IMR-90 (cell line): Measurements from ENCODE around the gene ACSS2. TPM values are rescaled to one million over a fixed set of nuclear protein-coding genes. Genes with fewer than 3 reads are reported as not detected.

Source experiments
- ATAC-seq: fragments of 200-7000 bp; cut with Tn5 transposase; 2 replicates; pipeline ENCODE4 v1.9.1; 2020; ENCODE audit warnings: low read depth, mild to moderate bottlenecking, moderate library complexity
- BruUV-seq: library from RNA; stranded (reverse); fragments of 400-500 nt; replicated peaks from 2 replicates; lab custom pipeline; 2021; lab: Mats Ljungman, UMichigan
- CTCF ChIA-PET: fragments of 300-600 bp; formaldehyde crosslinking; extraction: SDS; loops from one replicate; lab custom pipeline; 2021; ENCODE audit warnings: antibody characterized with exemption; lab: Yijun Ruan, JAX
- POLR2A ChIA-PET: fragments of 300-600 bp; sonication (Branson Sonifier 250); formaldehyde crosslinking; loops from one replicate; lab custom pipeline; 2022; ENCODE audit warnings: antibody characterized with exemption; ENCODE audit not compliant: unreplicated experiment; lab: Charles Lee
- DNase-seq: peaks from one replicate; pipeline ENCODE4 v3.0.0; 2013
- H2AFZ ChIP-seq: replicated peaks from 2 replicates; pipeline ENCODE3; 2013; ENCODE audit warnings: low read length, mild to moderate bottlenecking; ENCODE audit not compliant: poor library complexity
- H2AK5ac ChIP-seq: 2 replicates; pipeline ENCODE4 v1.6.1; 2013; ENCODE audit warnings: low read depth, low read length, inconsistent platforms
- H2AK9ac ChIP-seq: replicated peaks from 2 replicates; pipeline ENCODE3; 2013; ENCODE audit warnings: mild to moderate bottlenecking, low read depth, low read length, moderate library complexity; ENCODE audit not compliant: poor library complexity
- H2BK120ac ChIP-seq: 2 replicates; pipeline ENCODE4 v1.6.1; 2013; ENCODE audit warnings: low read depth, low read length, inconsistent platforms
- H2BK15ac ChIP-seq: 3 replicates; pipeline ENCODE4 v1.6.1; 2013; ENCODE audit warnings: low read depth, low read length, inconsistent platforms
- H2BK20ac ChIP-seq: 2 replicates; pipeline ENCODE4 v1.6.1; 2013; ENCODE audit warnings: low read depth, mild to moderate bottlenecking, inconsistent platforms, low read length, moderate library complexity
- H2BK5ac ChIP-seq: 2 replicates; pipeline ENCODE4 v1.6.1; 2013; ENCODE audit warnings: mild to moderate bottlenecking, low read depth, low read length, inconsistent platforms; ENCODE audit not compliant: poor library complexity, severe bottlenecking
- H3K14ac ChIP-seq: replicated peaks from 2 replicates; pipeline ENCODE4 v1.6.1; 2013; ENCODE audit warnings: low read depth, low read length, inconsistent platforms
- H3K18ac ChIP-seq: 2 replicates; pipeline ENCODE4 v1.6.1; 2013; ENCODE audit warnings: low read depth, low read length, control low read depth
- H3K23ac ChIP-seq: 2 replicates; pipeline ENCODE4 v1.6.1; 2013; ENCODE audit warnings: low read depth, low read length, inconsistent platforms
- H3K27ac ChIP-seq: 2 replicates; pipeline ENCODE4 v1.5.1; 2013; ENCODE audit warnings: mild to moderate bottlenecking, control low read depth, low read length; ENCODE audit not compliant: insufficient read depth
- H3K27me3 ChIP-seq: 2 replicates; pipeline ENCODE4 v1.6.1; 2013; ENCODE audit warnings: low read length; ENCODE audit not compliant: control insufficient read depth, insufficient read depth
- H3K36me3 ChIP-seq: 2 replicates; pipeline ENCODE4 v1.6.1; 2013; ENCODE audit warnings: low read length, mixed read lengths; ENCODE audit not compliant: control insufficient read depth, insufficient read depth
- H3K4ac ChIP-seq: 2 replicates; pipeline ENCODE4 v1.6.1; 2013; ENCODE audit warnings: low read depth, low read length, inconsistent platforms
- H3K4me1 ChIP-seq: 2 replicates; pipeline ENCODE4 v1.6.1; 2013; ENCODE audit warnings: low read length, mixed read lengths; ENCODE audit not compliant: control insufficient read depth, insufficient read depth
- H3K4me2 ChIP-seq: 2 replicates; pipeline ENCODE4 v1.6.1; 2013; ENCODE audit warnings: low read depth, mild to moderate bottlenecking, control low read depth, low read length, moderate library complexity
- H3K4me3 ChIP-seq: 2 replicates; pipeline ENCODE4 v1.5.1; 2013; ENCODE audit warnings: low read depth, mild to moderate bottlenecking, control low read depth, low read length, moderate library complexity; ENCODE audit not compliant: insufficient read depth
- H3K56ac ChIP-seq: 2 replicates; pipeline ENCODE4 v1.6.1; 2013; ENCODE audit warnings: low read length, inconsistent platforms; ENCODE audit not compliant: insufficient read depth; ENCODE audit errors: extremely low read depth
- H3K79me1 ChIP-seq, 2 experiments: 2 replicates each; pipeline ENCODE4 v1.6.1; 2013; ENCODE audit warnings: low read length in 2 of 2, inconsistent platforms in 1 of 2, low read depth in 1 of 2
- H3K9ac ChIP-seq: 2 replicates; pipeline ENCODE4 v1.6.1; 2013; ENCODE audit warnings: low read depth, low read length, control low read depth
- H3K9me1 ChIP-seq: 2 replicates; pipeline ENCODE4 v1.6.1; 2013; ENCODE audit warnings: low read length, inconsistent platforms; ENCODE audit not compliant: insufficient read depth
- H3K9me3 ChIP-seq: 2 replicates; pipeline ENCODE4 v1.6.1; 2013; ENCODE audit warnings: low read length; ENCODE audit not compliant: control insufficient read depth, insufficient read depth
- H4K20me1 ChIP-seq: 2 replicates; pipeline ENCODE4 v1.6.1; 2013; ENCODE audit warnings: low read length, inconsistent platforms; ENCODE audit not compliant: insufficient read depth
- H4K5ac ChIP-seq: 2 replicates; pipeline ENCODE4 v1.6.1; 2013; ENCODE audit warnings: mild to moderate bottlenecking, low read depth, low read length, control low read depth
- H4K8ac ChIP-seq, 2 experiments: 2 replicates each; pipeline ENCODE4 v1.6.1; 2013; ENCODE audit warnings: low read depth in 2 of 2, low read length in 2 of 2, control low read depth in 1 of 2, inconsistent platforms in 1 of 2
- H4K91ac ChIP-seq: 2 replicates; pipeline ENCODE4 v1.6.1; 2013; ENCODE audit warnings: low read depth, low read length, inconsistent platforms; ENCODE audit not compliant: insufficient read depth
- BHLHE40 ChIP-seq: fragments of 150-350 bp; IDR thresholded peaks from 2 replicates; pipeline ENCODE4 v1.6.1; 2016; ENCODE audit warnings: mild to moderate bottlenecking, low read depth, low read length
- CEBPB ChIP-seq: IDR thresholded peaks from 2 replicates; pipeline ENCODE4 v1.6.1; 2012; ENCODE audit warnings: low read depth, low read length, improper control_type of control experiment
- CHD1 ChIP-seq: IDR thresholded peaks from 2 replicates; pipeline ENCODE4 v1.6.1; 2012; ENCODE audit warnings: low read depth, low read length, improper control_type of control experiment
- MAZ ChIP-seq: IDR thresholded peaks from 2 replicates; pipeline ENCODE4 v1.6.1; 2012; ENCODE audit warnings: low read depth, mild to moderate bottlenecking, low read length, improper control_type of control experiment, moderate library complexity, borderline replicate concordance
- WGBS, 2 experiments: methylation state at CpG; one replicate each; pipeline versions ENCODE4 v1.1.5 to v1.1.7; 2013; ENCODE audit warnings: missing lambda C conversion rate in 2 of 2; ENCODE audit not compliant: insufficient read length in 1 of 2; ENCODE audit errors: extremely low coverage in 2 of 2; 5-methylcytosine and 5-hydroxymethylcytosine counted together
- dilution Hi-C: fragments of 300-500 bp; cut with HindIII; formaldehyde crosslinking; loops from one replicate; pipeline ENCODE4 v1.14.3; 2018; ENCODE audit warnings: low sequenced_read_pairs; ENCODE audit not compliant: unreplicated experiment
- in situ Hi-C: fragments of 300-500 bp; cut with MboI; formaldehyde crosslinking; loops from 3 replicates; pipeline ENCODE4 v1.14.3; 2019; ENCODE audit warnings: low sequenced_read_pairs, inconsistent platforms, mixed read lengths
- intact Hi-C: fragments of 100-400 bp; cut with micrococcal nuclease; formaldehyde crosslinking; loops from 2 replicates; pipeline ENCODE4 v1.10.0; 2022
- polyA plus RNA-seq, 3 experiments: library from polyadenylated mRNA; depleted of rRNA; stranded (reverse); fragments of >200 nt; gene quantifications; 2 replicates each; pipeline ENCODE4 v1.2.3, GENCODE V29; 2012; ENCODE audit warnings: low replicate concordance in 1 of 3
- total RNA-seq: library from RNA; depleted of rRNA; stranded (reverse); fragments of >200 nt; gene quantifications from 2 replicates; pipeline ENCODE4 v1.2.3, GENCODE V29; 2012

The ACSS2 gene
- total and polyA plus RNA-seq, 2 of the 4 experiments (the other 2 are of a cell fraction), result 26.9 to 46.4 TPM

DNA sequence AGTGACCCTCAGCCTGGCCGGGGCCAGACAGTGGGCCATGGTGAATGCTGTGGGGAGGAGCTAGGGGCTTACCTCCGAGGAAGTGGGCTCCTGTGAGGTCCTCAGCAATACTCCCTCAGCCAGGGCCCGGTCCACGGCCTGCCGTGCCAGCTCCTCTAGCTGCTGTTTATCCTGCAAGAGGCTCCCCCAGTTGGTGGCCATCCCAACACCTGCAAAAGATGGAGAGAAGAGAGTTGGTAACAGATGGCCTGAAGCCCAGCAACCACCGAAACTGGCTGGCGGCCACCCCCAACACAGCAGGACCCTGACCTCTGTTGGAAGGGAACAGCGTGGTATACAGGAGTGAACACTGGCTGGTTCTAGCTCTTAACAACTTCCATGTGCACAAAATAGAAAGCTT, 75.2 kb downstream of the ACSS2 start:
- Histone ChIP-seq H3K9ac (no peak overlapping the region), H4K8ac (0 out of 4 replicates have a peak overlapping the region, but pooled peaks of 1 of the 2 experiments have one; percentile 14), H2BK5ac (no peak overlapping the region), H2BK120ac (no peak overlapping the region), H3K4me2 (no peak overlapping the region), H3K14ac (no peak overlapping the region), H3K9me3 (no peaks in the 10 kb centered on the region), H2BK20ac (no peak overlapping the region), H3K56ac (no peak overlapping the region), H4K20me1 (no peaks in the 10 kb centered on the region), H3K9me1 (peaks cover 9% of the 10 kb centered on the region), H3K36me3 (peaks cover 3% of the 10 kb centered on the region), H3K4ac (no peak overlapping the region), H4K5ac (no peak overlapping the region), H2AK5ac (no peak overlapping the region), H3K23ac (no peak overlapping the region), H3K79me1 (peaks cover 13 to 36% of the 10 kb centered on the region in 2 experiments; a peak in 3 of 4 replicates), H2AFZ (no peak overlapping the region), H3K27ac (no peak overlapping the region), H3K18ac (no peak overlapping the region), H3K4me1 (peaks cover 5% of the 10 kb centered on the region), H2BK15ac (no peak overlapping the region), H3K27me3 (no peaks in the 10 kb centered on the region), H4K91ac (no peak overlapping the region), H2AK9ac (no peak overlapping the region), H3K4me3 (no peak overlapping the region)
- no peak for DNase-seq
- dilution Hi-C loops (no loop called here), intact Hi-C loops (no loop called here), in situ Hi-C loops (no loop called here)
- no peak for ATAC-seq
- BruUV-seq, result no TSS peak
- ChIA-PET CTCF (interaction anchor here (0.6 to 1.4 kb wide), 3 partner anchors 29 to 77 kb away, joined by 3 to 4 read pairs (median 4); partner anchors contain the start of gene ACSS2), POLR2A (no interaction called here)
- WGBS, 2 experiments, result 61% methylated on average over 2 of the region's 8 CpGs; no CpG with 5 or more reads in 1 of the 2 experiments
- TF ChIP-seq CEBPB (no peak), MAZ (no peak), BHLHE40 (no peak), CHD1 (no peak)
